Raji (cell line): ENCODE results near the gene CHST11.

Experiments used
- POLR2A ChIP-seq: IDR thresholded peaks from 2 replicates; pipeline ENCODE4 v1.6.1; 2011; ENCODE audit warnings: low read depth, low read length, control low read depth; ENCODE audit not compliant: insufficient read depth

The CHST11 gene

DNA sequence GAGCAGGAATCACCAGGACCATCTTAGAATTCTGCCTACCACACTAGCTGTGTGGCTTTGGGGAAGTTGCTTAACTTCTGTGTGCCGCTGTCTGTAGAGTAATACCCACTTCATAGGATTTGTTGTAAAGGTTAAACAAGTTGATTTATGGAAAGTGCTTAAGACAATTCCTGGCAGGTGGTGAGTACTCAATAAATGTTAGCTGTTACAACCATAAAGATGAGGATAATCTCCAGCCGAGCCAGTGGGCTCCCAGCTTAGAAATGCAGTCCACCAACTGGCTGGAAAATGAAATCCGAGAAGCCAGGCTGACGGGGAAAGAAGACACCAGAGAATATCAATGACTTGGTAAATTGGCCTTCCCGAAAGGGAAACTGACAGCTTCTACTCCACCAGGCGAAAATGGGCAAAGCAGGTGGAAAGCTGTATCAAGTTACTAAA is 173.5 kb downstream of the CHST11 start:
- no peak for TF ChIP-seq POLR2A

DNA sequence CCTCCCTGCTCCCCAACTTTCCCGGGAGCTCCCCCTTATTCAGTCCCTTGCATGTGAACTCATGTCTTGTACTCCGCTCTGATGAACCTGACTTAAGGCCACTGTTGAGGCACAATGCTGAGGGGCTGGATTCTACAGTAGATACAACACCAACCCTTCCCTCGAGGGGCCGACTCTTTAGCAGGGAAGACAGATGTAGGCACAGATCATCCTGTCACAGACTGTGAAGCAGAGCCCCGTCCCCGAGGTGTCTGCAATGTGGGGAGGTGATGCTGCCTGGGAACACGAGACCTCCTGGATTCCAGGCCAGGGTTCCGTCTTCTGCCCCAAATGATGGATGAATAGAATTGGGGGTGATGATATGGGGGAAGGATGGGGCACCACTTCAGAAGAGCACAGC is 175.1 kb downstream of the CHST11 start:
- TF ChIP-seq POLR2A = no peak

DNA sequence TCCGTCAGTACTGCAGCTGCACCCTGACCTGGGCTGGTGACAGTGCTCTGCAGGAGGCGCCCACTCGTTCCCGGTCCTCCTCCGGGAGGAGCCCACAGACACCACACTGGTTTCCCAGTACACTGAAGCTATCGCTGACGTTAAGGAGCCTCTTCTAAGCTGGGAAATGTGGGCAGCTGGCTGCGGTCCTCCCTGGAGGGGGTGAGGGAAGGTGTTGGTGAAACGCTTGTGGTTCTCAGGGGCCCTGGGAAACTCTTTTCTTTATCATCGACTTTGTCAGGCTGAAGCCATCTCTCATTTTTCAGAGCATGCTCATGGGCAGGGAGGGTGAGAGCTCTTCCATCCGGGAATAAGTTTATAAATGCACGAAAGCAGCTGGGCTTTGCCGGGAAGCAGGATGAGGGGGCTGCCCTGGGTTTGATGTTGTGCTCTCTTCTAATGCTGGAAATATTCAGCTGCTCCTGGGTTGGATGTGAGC is 176.0 kb downstream of the CHST11 start:
- TF ChIP-seq POLR2A = no peak

DNA sequence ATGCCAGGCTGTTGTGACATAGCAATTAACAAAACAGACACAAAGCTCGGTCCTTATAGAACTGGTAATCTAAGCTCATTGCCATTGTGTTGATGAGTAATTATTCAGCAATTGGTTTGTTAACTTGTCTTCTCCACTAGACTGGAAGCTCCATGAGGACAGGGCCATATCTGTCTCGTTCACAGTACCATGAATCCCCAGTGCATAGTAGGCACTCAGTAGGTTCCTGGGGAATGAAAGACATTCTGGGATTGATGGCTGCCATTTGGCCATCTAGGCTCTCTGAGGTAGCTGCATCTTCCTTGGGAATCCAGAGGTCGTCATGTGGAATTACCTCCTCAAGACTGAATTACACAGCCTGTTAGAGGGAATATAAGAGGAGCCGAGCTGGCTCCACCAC is 177.3 kb downstream of the CHST11 start:
- no peak for TF ChIP-seq POLR2A

DNA sequence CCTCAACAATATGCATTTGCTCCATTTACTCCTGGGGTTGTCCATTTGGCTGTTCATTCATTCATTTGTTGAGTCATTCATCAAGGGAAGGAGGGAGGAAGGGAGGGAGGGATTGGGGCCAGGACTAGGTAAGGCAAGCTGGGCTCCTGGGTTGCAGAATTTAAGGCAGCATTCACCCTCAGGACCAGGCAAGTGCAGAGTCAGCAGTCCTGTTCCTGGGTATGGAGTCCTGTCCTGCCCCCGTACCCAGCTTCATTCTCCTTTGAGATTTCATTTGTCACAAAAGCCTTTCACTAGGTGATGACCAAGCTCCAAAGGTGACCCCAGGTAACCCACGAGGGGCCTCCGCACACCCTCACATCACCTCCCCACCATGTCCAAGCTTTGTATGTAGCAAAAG is 178.1 kb downstream of the CHST11 start:
- no peak for TF ChIP-seq POLR2A

DNA sequence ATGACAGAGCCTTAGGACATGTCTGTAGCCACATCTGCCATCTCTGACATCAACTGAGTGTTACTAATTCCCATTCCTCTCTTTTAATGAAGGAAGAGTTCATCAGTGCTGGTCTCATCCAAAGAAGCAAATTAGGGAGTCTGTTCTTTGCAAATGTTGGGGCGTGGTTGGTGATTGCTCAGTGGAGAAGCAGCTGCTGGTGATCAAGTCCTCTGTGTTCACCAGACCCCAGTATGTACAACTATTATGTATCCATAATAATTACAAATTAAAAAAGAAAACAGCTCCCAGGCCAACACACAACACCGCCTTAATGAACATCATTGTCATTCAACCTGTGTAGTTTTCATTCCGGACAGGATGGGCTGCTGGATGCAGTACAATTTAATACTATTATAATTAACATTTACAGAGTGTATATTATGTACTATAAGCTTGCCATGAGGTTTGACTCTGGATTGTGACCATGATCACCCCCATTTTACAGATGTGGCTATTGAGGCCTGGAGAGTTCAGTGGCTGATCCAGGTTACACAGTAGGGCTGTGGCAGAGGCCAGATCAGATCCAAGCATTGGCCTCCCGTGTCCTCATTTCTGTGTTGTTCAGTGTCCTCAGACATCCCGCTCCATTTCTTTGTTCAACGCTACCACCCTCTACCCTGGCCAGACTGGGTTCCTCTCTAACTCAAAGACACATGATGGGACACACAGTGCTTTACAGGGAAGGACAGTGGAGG is 179.0 kb downstream of the CHST11 start:
- no peak for TF ChIP-seq POLR2A

DNA sequence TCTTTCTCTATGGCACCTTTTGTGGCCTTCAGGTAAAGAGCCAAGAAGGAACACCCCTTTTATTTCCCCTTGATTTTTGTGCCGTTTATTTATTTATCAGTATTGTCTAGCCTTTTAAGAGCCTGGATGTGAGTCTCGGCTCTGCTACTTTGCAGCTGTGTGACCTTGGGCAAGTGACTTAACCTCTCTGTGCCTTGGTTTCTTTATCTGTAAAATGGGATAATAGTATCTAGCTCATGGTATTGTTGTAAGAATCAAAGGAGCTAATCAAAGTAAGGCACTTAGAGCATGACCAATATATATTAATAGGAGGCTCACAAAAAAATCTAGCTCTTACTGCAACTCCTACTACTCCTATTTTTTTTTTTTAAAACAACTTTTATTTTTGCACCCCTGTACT is 179.7 kb downstream of the CHST11 start:
- no peak for TF ChIP-seq POLR2A

DNA sequence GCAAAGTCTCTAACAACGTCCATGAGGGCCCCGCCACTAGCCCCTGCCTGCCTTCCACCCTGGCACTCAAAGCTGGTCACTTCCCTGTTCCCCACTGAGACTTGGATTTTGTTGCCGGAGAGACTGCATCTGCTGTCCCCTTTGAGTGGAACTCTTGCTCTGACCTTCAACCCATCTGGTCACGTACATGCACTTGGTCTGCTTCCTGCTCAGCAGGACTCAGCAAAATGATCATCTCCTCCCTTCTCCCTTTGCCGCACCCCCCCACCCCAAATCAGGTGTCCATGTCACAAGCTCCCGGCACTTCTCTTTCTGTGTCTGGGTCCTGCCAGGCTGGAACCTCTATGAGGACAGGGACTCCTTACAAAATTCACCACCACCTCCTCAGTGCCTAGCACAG is 180.9 kb downstream of the CHST11 start:
- TF ChIP-seq POLR2A = no peak

DNA sequence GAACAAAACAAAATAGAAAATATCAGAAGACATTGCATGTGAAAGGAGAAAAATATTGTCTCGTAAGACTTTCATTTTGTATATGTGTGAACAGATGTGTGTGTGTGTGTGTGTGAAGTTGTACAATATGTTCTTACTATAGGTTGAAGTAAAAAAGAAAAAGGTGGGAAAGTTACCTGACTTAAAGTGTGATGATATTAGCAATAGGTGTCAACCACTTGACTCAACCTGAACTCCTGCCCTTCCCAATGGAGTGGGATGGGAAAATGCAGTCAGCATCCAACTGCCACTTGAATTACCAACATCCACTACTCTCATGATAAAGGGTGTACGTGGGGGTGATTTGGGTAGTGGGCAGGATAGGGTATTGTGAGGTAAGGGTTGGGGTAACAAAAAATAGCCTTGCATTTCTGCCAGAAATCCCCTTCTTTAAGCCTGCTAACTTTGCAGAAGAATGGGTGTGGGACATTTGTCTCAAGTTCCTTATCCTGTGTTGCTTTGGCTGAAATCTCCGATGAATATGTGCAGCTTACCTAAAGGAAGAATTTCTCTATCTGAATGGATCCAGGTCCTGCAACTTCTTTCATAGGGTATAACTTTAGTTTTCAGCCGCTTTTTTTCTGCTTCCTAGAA is 181.6 kb downstream of the CHST11 start:
- TF ChIP-seq POLR2A = no peak

DNA sequence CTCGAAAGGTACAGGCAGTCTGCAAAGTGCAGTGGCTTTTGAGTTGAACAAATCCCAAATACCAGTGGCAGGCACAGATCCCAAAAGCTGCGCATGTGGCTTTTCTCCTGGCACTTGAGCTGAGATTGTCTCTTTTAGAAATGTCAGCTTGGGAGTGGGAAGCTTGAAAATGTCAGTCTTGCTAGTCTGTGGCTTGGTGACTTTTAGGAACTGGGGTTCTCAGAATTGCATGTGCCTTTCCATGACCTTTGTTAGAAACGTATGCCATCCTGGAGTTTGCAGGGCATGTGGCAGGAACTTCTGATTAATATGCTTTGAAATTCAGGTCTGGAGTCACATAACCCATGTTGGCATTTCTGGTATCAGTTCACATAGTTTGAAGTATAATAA is 182.1 kb downstream of the CHST11 start:
- no peak for TF ChIP-seq POLR2A

DNA sequence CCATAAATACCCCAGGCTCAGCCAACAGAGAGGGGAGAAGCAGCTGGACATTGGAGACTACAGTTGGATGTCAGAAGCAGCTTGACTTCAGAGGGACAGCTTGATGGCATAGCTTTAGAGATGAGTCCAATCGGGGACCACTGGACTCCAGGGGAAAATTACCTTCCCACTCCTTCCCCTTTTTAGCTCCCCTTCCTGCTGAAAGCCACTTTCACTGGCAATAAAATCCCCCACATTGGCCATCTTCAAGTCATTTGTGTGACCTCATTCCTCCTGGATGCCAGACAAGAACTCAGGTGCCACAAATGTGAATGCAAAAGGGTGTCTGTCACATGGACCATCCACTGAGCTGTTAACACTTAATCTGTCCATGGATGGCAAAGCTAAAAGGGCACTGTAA is 184.2 kb downstream of the CHST11 start:
- TF ChIP-seq POLR2A = no peak

DNA sequence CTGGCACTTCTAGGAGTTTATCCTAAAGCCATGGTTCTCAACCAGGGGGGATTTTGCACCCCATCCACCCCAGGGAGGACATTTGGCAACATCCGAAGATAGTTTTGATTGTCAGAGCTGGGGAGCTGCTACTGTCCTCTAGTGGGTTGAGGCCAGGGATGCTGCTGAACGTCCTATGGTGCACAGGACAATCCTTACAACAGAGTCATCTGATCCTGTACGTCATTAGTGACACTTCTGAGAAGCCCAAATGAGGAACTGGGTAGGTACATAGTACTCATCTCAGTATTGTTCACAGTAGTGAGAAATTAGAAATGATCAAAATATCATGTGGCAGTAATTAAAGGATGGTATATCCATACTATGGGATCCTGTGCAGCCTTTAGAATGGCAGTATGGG is 185.1 kb downstream of the CHST11 start:
- TF ChIP-seq POLR2A = no peak

DNA sequence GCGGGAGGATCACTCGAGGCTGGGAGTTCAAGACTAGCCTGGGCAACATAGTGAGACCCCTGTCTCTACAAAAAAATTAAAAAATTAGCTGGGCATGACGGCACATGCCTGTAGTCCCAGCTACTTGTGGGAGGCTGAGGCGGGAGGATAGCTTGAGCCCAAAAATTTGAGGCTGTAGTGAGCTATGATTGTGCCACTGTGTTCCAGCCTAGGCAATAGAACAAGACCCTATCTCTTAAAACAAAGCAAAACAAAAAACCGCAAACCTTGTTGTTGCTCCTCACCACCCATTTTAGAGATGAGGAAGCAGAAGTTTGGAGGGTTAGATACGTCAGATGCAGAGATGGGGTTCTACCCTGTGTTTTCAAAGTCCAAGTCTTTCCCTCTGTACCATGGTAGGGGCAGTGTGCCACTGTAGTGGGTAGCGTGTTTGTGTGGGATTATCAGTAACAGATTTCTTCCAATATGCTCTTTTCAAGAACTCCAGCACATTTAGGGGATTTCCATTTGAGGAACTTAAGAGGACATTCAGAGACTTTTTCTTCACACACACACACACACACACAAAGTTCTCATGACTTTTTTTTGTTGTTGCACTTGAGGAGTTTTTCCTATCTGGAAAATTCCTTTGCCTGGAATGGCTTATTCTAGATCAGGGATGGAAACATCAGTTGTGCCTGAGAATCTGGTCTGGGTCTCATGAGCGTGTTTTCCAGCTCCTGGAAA is 186.5 kb downstream of the CHST11 start:
- TF ChIP-seq POLR2A = no peak

DNA sequence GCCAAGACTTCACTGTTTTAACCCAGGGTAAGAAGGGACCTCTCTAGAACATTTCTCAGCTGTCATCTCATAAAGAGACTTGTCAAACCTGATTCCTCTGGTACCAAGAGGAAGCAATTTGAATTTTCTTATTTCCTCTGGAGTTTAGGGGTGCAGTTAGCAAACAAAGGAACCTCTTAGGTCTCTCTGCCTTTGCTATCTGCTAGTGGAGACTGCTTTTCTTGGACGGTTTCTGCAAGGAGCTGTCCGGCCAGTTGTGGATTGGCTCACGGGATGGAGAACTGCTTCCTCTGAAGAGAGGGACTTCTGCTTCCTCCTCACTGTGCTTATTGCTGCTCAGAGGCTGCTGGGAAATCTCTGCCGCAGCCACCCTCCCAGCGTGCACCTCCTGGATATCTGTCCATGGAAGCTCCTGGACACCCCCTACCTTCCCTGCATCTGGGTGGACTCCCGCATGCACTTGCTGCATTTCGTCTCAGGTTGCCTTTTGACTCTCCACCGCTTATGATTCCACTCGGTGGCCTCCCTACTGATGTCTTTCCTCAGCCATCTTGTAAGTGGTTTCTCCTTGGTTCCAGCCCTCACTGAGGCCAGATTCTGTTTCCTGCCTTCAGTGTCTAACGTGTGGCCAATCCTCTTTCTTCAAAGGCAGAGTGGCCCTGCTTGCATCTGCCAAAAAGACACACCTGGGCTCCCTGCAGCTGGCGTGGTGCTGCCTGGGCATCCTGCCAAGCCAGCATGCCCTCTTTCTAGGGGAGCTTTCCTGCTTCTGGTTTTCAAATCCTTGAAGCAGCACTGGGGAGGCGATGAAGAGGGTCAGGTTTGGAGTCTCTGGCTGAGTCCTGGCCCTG is 187.3 kb downstream of the CHST11 start:
- no peak for TF ChIP-seq POLR2A

DNA sequence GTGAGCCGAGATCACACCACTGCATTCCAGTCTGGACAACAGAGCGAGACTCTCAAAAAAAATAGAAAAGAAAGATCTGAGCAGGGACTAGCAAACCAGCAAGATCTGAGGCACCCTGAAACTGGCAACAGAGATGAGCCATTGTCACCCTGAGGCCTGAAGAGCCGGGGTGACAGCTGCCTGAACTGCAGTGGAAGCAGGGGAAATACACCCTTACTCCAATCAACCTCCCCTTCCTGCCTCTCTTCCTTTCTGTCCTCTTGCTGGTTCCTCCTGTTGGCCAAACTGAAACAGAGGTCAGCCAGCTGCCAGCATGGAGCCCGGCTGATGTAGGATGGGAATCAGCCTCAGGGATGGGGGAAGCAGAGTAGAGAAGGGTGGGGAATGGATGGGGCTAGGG is 192.0 kb downstream of the CHST11 start:
- TF ChIP-seq POLR2A = no peak

DNA sequence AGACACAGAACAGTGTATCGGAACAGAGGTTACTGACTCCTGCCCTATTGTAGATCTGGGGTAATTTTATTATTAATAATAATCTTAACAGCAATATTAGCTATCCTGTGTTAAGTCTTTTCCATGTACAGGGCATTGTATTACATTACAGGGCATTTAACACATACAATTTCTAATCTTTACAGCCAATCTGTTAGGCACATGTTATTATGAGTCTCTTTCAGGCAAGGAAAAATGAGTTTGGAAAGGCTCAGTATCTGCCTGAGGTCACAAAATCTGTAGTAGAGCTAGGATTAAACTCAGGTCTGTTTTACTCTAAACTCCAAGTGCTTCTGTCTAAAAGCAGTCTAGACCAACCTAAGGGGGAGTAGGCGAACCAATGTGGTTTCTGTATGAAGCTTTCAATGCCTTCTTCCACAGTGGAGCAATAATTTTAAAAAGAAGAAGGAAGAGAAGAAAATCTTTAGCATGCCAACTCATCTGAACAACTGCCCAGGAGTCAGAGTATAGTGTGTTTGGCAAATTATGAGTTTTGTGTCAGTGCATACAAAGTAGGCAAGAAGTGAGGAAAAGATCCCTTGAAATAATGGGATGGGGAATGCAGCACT is 192.6 kb downstream of the CHST11 start:
- TF ChIP-seq POLR2A = no peak
